Prostate gland (tissue), 2 donors: ENCODE measurements around the gene HNRNPM. TPM values are rescaled to one million over a fixed set of nuclear protein-coding genes. Genes with fewer than 3 reads are reported as not detected.

ENCODE experiments used
- DNase-seq: peaks from one replicate; pipeline ENCODE4 v3.0.0-alpha.2; 2019; ENCODE audit warnings: low spot score
- H3K27ac ChIP-seq, 2 donors: fragments of 200-600 bp; sonication (generic); 2 replicates each; pipeline ENCODE4 v1.5.1; 2017 to 2019
- H3K27me3 ChIP-seq: fragments of 200-600 bp; sonication (generic); replicated peaks from 2 replicates; pipeline ENCODE4 v1.5.1; 2019; ENCODE audit not compliant: insufficient read depth
- H3K36me3 ChIP-seq, 2 donors: fragments of 200-600 bp; sonication (generic); 1 replicate in 1 of 2; 2 replicates in 1 of 2; pipeline versions ENCODE4 v1.5.1 to v1.8.1; 2017 to 2019
- H3K4me1 ChIP-seq: fragments of 200-600 bp; sonication (generic); replicated peaks from 2 replicates; pipeline ENCODE4 v1.5.1; 2019
- H3K4me3 ChIP-seq, 2 donors: fragments of 200-600 bp; sonication (generic); 2 replicates each; pipeline ENCODE4 v1.5.1; 2017 to 2019
- H3K9me3 ChIP-seq: fragments of 200-600 bp; sonication (generic); 2 replicates; pipeline ENCODE4 v1.5.1; 2017
- POLR2A ChIP-seq: fragments of 450-650 bp; IDR thresholded peaks from one replicate; pipeline ENCODE4 v1.6.1; 2016; ENCODE audit warnings: antibody characterized with exemption, mild to moderate bottlenecking
- POLR2AphosphoS5 ChIP-seq: sonication (generic); formaldehyde crosslinking; IDR thresholded peaks from one replicate; pipeline ENCODE4 v1.6.1; 2017; ENCODE audit warnings: antibody characterized with exemption
- WGBS: methylation state at CpG from one replicate; pipeline ENCODE4 v1.1.5; 2018; 5-methylcytosine and 5-hydroxymethylcytosine counted together
- intact Hi-C: fragments of 100-400 bp; cut with DNase I; formaldehyde crosslinking; loops from one replicate; pipeline ENCODE4 v1.14.2; 2022
- total RNA-seq, 2 donors: library from RNA; depleted of rRNA; stranded (reverse); fragments of >200 nt; gene quantifications; one replicate each; pipeline ENCODE4 v1.1.0, GENCODE V29; 2016
- TF ChIP-seq, protein P1 (sequence below), 4 experiments: fragments of 200-600 bp in 2 of 4; fragments of 450-650 bp in 2 of 4; sonication (generic) in 2 of 4; IDR thresholded peaks; 1 replicate in 3 of 4; 2 replicates in 1 of 4; pipeline ENCODE4 v1.5.1; 2016 to 2019; ENCODE audit warnings: antibody characterized with exemption in 4 of 4, mild to moderate bottlenecking in 2 of 4, moderate library complexity in 2 of 4

The HNRNPM gene
- total RNA-seq, 2 donors from 2014 or later = 111 to 147 TPM

DNA sequence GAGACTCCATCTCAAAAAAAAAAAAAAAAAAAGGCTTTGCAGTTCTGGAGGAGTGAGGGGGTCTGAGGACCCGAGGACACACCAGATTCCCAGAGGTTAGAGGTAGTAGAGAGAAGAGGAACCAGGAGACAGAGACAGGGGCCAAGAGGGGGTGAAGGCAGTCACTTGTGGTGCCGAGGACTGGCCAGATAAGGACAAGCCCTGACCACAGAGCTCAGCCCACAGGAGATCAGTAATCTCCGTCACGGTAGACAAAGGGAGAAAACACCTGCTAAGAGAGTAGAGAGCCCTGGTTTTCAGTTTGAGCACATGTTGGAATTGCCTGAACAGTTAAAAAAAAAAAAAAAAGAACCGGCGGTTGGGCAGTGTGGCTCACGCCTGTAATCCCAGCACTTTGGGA lies 59.4 kb downstream of the HNRNPM start:
- Histone ChIP-seq H3K9me3 (no peaks in the 10 kb centered on the region), H3K36me3 (no peaks in the 10 kb centered on the region), H3K27ac (no peak overlapping the region), H3K4me3 (no peak overlapping the region), H3K4me1 (peaks cover 3% of the 10 kb centered on the region), H3K27me3 (no peaks in the 10 kb centered on the region)
- DNase-seq = no peak
- intact Hi-C loops = loop anchor here (10.0 kb wide), 1 partner anchor 149 kb away; no protein-coding TSS in a partner anchor
- TF ChIP-seq POLR2AphosphoS5 = no peak
- TF ChIP-seq, protein P1, sequence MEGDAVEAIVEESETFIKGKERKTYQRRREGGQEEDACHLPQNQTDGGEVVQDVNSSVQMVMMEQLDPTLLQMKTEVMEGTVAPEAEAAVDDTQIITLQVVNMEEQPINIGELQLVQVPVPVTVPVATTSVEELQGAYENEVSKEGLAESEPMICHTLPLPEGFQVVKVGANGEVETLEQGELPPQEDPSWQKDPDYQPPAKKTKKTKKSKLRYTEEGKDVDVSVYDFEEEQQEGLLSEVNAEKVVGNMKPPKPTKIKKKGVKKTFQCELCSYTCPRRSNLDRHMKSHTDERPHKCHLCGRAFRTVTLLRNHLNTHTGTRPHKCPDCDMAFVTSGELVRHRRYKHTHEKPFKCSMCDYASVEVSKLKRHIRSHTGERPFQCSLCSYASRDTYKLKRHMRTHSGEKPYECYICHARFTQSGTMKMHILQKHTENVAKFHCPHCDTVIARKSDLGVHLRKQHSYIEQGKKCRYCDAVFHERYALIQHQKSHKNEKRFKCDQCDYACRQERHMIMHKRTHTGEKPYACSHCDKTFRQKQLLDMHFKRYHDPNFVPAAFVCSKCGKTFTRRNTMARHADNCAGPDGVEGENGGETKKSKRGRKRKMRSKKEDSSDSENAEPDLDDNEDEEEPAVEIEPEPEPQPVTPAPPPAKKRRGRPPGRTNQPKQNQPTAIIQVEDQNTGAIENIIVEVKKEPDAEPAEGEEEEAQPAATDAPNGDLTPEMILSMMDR (IDR thresholded peaks at IDR 0.05) = no peak
- no peak for TF ChIP-seq POLR2A
- 76% methylated on average over 7 of the region's 7 CpGs for WGBS

DNA sequence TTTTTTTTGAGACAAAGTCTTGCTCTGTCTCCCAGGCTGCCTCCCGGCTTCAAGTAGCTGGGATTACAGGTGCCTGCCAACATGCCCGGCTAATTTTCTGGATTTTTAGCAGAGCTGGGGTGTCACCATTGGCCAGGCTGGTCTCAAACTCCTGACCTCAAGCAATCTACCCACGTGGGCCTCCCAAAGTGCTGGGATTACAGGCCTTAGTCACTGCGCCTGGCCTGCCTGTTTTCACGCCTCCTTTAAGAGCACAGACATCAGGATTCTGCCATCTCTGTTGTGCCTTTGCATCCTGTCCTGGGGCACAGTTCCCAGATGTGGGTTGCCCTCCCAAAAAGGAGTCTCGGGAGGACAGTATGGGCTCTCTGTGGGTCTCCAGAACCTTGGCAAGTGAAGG lies 60.1 kb downstream of the HNRNPM start:
- no peak overlapping the region for H3K4me3 ChIP-seq
- no peaks in the 10 kb centered on the region for H3K36me3 ChIP-seq
- no peak overlapping the region for H3K27ac ChIP-seq
- TF ChIP-seq, protein P1 (IDR thresholded peaks at IDR 0.05) = no peak
- TF ChIP-seq POLR2A = no peak
- no peak for TF ChIP-seq POLR2AphosphoS5
- peaks cover 3% of the 10 kb centered on the region for H3K4me1 ChIP-seq
- no peaks in the 10 kb centered on the region for H3K27me3 ChIP-seq
- no peaks in the 10 kb centered on the region for H3K9me3 ChIP-seq
- WGBS = 76% methylated on average over 6 of the region's 6 CpGs
- intact Hi-C loops = loop anchor here (5.0 to 10.0 kb wide), 2 partner anchors 93 to 150 kb away; partner anchors contain the start of gene MARCHF2
- no peak for DNase-seq

DNA sequence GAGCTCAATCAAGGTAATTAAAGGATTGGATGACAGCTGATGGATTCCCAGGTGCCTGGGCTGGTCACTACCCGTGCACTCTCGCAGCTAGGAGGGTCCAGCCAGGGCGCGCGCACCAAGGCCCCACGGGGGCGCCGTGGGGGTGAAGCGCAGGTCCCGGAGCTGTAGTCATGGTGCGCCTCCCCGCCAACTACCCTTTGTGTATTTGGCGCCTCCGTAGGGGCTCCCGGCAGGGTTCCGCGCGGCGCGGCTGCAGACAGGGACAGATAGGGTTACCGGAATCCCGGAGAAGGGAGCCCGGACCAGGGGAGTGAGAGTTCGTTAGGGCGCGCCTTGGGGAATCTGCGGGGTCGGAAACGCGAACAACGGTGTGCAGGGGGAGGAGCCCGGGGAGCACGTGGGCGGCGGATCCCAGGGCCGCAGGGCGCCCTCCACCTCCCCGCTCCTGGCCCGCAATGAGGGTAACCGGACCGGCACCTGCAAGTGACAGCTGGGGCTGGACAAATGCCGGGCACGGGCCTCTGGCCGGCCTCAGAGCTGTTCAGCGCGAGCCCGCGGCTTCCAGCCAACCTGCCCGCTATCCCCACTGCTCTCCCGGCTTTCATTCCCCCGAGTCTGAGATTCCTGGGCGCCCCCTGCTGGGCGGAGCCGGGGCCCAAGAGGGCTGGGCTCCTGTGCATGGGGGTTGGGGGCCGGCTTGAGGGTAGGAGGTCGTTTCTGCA lies 61.1 kb downstream of the HNRNPM start:
- Histone ChIP-seq H3K4me1 (peaks cover 3% of the 10 kb centered on the region), H3K36me3 (no peaks in the 10 kb centered on the region), H3K9me3 (no peaks in the 10 kb centered on the region), H3K27me3 (no peaks in the 10 kb centered on the region), H3K4me3 (peak overlapping the region; percentile 41 to 42), H3K27ac (peak overlapping the region; percentile 53 to 57)
- intact Hi-C loops = loop anchor here (5.0 to 10.0 kb wide), 2 partner anchors 94 to 151 kb away; partner anchors contain the start of gene MARCHF2
- WGBS = 0% methylated on average over 54 of the region's 56 CpGs
- TF ChIP-seq, protein P1 (IDR thresholded peaks at IDR 0.05) = peak; percentile 85 to 96 (median 90)
- peak; percentile 16 for TF ChIP-seq POLR2A
- TF ChIP-seq POLR2AphosphoS5 = peak; percentile 71
- DNase-seq = peak; percentile 84

DNA sequence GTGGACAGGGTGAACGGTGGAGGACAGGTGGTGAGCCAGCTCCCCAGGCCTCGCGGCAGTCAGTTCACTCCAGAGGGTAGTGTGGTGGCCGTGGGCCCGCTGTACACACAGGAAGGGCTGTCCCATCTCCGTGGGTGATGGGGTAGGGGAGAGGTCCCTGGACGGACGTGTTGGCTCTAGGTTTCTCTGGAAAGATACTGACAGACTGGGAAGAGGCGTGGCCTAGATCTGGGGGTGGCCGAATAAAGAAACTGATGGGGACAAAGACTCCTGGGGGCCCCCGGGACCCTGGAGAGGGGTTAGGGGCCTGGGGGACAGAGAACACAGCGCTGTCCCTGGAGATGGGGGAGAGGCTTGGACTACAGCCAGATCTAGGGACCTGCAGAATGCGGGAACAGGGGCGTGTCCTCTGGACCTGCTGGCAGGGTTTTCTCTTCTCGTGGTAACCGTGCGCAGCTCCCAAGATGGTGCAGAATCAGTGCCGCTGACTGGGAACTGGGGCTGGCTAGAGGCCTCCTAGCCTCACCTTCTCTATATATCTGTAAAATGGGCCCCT lies 61.7 kb downstream of the HNRNPM start:
- Histone ChIP-seq H3K27me3 (no peaks in the 10 kb centered on the region), H3K27ac (peak overlapping the region; percentile 53 to 57), H3K36me3 (no peaks in the 10 kb centered on the region), H3K9me3 (no peaks in the 10 kb centered on the region), H3K4me1 (peaks cover 3% of the 10 kb centered on the region), H3K4me3 (peak overlapping the region; percentile 41 to 42)
- TF ChIP-seq, protein P1 (IDR thresholded peaks at IDR 0.05) = no peak
- no peak for TF ChIP-seq POLR2AphosphoS5
- TF ChIP-seq POLR2A = no peak
- intact Hi-C loops = loop anchor here (5.0 to 10.0 kb wide), 2 partner anchors 94 to 152 kb away; partner anchors contain the start of gene MARCHF2
- WGBS = 23% methylated on average over 18 of the region's 18 CpGs
- no peak for DNase-seq
